Activated CD4-positive, alpha-beta T cell treated with anti-CD3 and anti-CD28 coated beads for 4 hours (primary cell): ENCODE data around the gene CACNG8.

Experiments
- DNase-seq, 2 donors: peaks; one replicate each; pipeline ENCODE4 v3.0.0-alpha.2; 2020

CACNG8 gene

DNA sequence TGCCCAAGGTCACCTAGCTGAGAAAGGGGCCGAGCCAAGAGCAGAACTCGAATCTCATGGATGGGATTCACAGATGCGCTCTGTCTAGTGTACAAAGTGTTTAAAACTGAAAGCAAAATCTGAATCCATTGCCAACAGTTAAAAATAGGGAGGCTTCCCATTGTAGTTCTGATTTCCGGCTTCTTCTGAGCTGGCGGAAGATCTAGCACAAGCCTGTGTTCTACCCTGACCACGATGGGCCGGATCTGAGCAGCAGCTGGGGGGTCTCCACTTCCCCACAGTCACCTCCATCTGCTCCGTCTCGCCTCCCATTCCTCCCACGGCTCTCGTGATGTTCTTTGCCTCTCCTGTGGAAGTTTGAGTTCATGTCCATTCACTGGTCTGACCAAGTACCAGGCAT lies 2.4 kb downstream of the CACNG8 start:
- no peak for DNase-seq

GRCh38 chr19:53966931-53967330 lies 4.2 kb downstream of the CACNG8 start:
- DNase-seq = no peak

DNA sequence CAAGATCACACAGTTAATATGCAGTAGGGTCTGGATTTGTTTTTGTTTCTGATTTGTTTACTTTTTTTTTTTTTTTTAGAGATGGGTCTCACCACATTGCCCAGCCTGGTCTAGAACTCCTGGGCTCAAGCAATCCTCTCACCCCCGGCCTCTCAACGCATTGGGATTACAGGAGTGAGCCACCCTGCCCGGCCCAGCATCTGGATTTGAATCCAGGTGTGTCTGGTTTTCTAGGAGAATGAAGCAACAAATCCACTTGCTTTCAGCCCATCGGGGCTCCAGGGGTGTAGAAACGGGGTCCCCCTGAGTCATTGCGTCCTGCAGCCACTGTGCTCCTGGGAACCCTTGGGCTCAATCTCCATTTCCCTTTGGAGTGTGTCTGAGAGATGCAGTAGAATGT lies 6.6 kb downstream of the CACNG8 start:
- DNase-seq = no peak

GRCh38 chr19:53971673-53972072 lies 8.9 kb downstream of the CACNG8 start:
- DNase-seq = no peak

GRCh38 chr19:53977429-53977990 lies 14.8 kb downstream of the CACNG8 start:
- DNase-seq = peak; percentile 53 to 64

- no peak for DNase-seq
Observed at GRCh38 chr19:53977991-53978731, 15.4 kb downstream of the CACNG8 start.

GRCh38 chr19:53978975-53979801 lies 16.5 kb downstream of the CACNG8 start:
- no peak for DNase-seq

- no peak for DNase-seq
Observed at GRCh38 chr19:53980539-53981375, 18.0 kb downstream of the CACNG8 start.

DNA sequence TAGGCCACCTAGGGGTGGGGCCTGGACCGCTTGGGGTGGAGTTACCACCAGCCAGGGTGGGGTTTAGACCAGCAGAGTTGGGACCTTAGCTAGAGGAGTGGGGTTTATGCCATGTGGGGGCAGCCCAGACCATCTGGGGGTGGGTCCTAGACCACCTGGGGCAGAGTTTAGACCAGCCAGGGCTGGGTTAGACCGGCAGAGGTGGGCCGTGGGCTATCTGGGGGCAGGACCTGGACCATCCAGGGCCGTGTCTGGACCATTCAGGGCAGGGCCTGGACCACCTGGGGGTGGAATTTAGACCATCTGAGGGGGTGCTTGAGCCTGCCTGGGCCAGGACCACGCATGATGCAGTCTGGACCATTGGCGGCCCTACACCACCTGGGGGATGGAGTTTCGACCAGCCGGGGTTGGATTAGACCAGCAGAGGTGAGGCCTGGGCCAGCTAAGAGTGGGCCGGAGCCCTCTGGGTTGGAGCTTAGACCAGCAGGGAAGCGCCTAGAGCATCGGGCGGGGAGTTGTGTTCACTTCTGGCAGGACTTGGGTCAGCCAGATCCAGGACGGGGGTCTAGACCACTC lies 18.7 kb downstream of the CACNG8 start:
- DNase-seq = no peak

DNA sequence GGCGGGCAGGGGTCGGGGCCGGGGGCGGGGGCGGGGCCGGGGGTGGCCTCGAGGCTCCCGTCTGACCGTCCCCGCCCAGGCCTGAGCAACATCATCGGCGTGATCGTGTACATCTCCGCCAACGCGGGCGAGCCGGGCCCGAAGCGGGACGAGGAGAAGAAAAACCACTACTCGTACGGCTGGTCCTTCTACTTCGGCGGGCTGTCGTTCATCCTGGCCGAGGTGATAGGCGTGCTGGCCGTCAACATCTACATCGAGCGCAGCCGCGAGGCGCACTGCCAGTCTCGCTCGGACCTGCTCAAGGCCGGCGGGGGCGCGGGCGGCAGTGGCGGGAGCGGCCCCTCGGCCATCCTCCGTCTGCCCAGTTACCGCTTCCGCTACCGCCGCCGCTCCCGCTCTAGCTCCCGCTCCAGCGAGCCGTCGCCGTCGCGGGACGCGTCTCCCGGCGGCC lies 19.3 kb downstream of the CACNG8 start:
- no peak for DNase-seq

DNA sequence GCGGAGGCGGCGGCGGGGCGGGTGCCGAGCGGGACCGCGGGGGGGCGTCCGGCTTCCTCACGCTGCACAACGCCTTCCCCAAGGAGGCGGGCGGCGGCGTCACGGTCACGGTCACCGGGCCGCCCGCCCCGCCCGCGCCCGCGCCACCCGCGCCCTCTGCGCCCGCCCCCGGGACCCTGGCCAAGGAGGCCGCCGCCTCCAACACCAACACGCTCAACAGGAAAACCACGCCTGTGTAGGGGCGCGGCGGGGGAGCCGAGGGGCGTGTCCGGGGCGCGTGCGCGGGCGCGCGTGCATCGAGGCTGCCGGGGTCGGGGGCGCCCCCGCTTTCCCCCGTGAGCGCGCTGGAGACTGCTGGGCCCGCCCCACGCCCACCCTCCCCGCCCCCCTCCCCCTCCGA lies 19.9 kb downstream of the CACNG8 start:
- DNase-seq = peak in 1 of 2 donors; percentile 14

DNA sequence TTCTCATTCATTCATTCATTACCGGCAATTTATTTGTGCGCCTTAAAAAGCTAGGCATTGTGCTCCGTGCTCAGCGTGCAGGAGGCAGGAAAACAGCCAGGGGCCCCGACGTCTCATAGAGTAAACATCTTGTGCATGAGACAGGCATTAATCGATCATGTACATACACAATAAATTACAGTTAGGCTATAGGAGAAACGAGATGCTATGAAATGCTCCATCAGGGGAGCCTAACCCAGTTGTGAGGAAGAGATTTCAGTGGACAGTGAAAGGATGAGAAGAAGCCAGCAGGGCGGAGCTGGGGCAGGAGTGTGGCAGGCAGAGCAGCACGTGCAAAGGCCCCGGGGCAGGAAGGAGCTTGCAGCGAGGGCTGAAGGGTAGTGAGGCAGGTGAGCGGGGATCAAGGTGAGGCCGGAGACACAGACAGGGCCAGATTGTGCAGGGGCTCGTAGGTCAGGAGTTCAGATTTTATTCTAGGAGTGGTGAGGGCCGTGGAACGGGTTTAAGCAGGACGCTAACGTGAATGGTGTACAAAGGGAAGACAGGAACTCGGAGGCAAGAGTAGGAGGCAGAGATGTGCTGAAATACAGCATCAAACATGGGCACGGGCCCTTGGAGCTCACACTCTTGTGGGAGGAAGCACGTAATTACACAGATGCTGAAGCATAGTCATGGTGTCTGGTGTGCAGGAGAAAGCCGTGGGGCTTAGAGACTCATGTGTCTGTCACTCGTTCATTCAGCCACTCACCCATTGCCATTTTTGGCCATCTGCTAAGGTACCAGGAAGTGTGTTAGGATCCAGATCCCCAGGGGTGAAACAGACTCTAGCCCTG lies 20.9 kb downstream of the CACNG8 start:
- no peak for DNase-seq

DNA sequence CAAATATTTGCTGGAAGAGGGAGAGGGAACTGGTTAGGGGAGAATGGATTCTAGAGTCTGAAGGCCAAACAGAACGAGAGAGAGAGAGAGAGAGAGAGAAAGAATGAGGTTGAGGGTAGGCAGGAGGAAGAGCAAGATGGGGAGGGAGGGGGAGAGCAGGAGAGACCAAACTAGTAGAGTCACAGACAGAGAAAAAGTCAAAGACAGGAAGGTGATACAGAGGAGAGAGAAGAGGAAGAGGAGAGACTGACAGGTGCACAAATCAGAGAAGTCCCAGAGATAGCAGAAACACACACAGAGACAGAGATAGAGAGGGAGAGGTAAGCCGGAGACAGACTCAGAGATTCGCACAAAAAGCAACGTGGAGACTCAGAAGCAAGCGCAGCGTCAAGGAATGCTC lies 23.1 kb downstream of the CACNG8 start:
- DNase-seq = no peak

DNA sequence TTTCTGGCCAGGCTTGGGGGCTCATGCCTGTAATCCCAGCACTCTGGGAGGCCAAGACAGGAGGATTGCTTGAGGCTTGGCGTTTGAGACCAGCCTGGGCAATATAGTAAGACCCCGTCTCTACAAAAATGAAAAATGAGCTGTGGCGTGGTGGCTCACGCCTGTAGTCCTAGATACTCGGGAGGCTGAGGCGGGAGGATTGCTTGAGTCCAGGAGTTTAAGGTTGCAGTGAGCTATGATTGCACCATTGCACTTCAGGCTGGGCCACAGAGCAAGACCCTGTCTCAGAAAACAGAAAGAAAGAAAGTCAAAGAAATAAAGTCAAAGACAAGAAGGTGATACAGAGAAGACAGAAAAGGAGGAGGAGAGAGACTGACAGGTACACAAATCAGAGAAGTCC lies 26.2 kb downstream of the CACNG8 start:
- no peak for DNase-seq

DNA sequence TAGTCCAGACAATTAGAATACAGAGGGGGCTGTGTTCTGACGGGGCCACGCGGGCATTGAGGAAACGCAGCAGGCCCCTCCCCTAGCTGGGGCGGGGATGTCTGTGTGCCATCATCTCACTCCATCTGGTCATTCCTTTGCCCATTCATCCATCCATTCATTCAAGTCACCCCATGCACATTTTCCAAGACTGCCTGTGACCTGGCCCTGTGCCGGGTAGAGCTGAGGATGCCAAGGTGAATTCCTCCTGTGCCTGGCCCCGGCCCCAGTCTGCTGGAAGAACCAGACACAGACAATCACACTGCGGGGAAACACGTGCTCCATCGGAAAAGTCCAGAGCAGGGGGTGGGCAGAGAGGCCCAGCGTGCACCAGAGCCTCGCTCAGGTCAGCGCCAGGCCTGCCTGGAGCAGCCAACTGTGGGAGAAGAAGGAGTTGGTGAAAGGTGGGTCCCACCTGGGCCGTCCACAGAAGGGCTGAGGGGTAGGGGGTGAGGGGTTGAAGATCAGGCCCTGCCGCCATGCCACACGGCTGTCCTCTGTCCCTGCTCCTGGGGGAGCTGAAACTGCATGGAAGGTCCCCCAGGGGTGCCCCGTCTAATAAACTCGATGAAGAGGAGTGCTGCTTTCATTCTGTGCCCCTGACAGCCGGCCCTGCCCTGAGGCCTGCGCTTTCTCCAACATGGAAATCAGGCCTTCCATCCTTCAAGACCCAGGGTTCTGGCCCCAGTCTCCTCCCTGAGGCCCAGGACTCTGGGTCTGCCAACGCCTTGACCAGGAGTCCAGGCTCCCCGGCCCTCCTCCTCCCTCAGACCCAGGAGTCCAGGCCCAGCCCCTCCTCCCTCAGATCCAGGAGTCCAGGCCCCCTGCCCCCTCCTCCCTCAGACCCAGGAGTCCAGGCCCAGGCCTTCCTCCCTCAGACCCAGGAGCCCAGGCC lies 27.1 kb downstream of the CACNG8 start:
- no peak for DNase-seq

DNA sequence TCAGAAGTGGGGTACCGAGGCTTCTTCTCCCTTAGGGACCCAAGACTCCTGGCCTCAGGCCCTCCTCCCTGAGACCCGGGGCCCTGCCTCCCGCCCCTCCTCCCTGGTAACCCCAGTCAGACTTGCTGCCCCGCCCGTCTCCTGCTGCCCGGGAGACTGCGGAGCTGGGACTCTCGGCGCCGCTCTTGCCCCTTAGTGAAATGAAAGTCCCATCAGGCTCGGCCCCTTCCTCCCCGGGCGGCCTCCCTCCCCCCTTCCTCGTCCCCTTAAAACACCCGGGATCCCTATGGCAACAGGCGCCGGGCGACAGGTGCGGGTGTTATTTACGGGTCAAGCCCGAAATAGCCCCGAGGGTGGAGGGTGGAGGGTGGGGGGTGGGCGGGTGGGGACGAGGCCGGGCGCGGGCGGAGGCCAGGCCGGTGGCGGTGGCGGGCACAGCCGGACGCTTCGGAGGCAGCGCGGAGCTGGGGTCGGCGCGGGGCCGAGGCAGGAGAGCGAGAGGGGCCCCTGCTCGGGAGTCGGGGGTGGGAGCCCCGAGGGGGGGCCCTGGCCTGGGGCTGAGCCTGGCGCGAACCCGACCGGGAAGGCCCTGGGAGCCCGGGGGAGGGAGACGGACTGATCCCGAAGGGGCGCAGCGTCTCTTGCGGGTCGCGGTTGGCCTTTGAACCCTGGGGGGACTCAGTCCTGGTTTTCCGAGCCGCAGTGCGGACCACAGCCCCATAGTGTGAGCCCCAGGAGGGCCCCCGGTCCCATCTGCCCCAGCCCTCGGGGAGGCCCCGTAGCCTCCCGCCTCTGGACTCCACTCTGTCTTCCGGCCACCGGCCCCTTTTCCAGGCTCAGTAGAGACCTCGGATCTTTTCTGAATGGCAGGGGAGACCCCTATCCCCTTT lies 28.7 kb downstream of the CACNG8 start, which contains the start of gene CACNG6:
CACNG6 (plus strand) TSS at position 414 of the 890 bp plus-strand sequence. CDS start 1,241 bp downstream, outside the sequence.
- no peak for DNase-seq

GRCh38 chr19:53992211-53992610 lies 29.5 kb downstream of the CACNG8 start:
- DNase-seq = no peak

GRCh38 chr19:53992815-53993214 lies 30.1 kb downstream of the CACNG8 start:
- no peak for DNase-seq

GRCh38 chr19:53993448-53993847 lies 30.7 kb downstream of the CACNG8 start:
- DNase-seq = no peak
